Peyer's patch (tissue), 4 donors: Measurements from ENCODE around the gene VAMP4. TPM values are rescaled to one million over a fixed set of nuclear protein-coding genes. Genes with fewer than 3 reads are reported as not detected.

Experiments used
- DNase-seq, 3 donors: peaks; one replicate each; pipeline ENCODE4 v3.0.0-alpha.2; 2017 to 2019
- H3K27ac ChIP-seq, 4 donors: fragments of 200-600 bp; sonication (generic); one replicate each; pipeline ENCODE4 v1.5.1; 2016 to 2019
- H3K27me3 ChIP-seq, 2 donors: fragments of 200-600 bp; sonication (generic); one replicate each; pipeline ENCODE4 v1.5.1; 2019
- H3K36me3 ChIP-seq, 3 donors: fragments of 200-600 bp; sonication (generic); one replicate each; pipeline ENCODE4 v1.5.1; 2016 to 2019
- H3K4me1 ChIP-seq, 4 donors: fragments of 200-600 bp; sonication (generic); one replicate each; pipeline ENCODE4 v1.5.1; 2016 to 2019
- H3K4me3 ChIP-seq, 4 donors: fragments of 200-600 bp; sonication (generic); 1 replicate in 3 of 4; 2 replicates in 1 of 4; pipeline ENCODE4 v1.5.1; 2016 to 2019; ENCODE audit warnings: mild to moderate bottlenecking in 1 of 4
- H3K9me3 ChIP-seq, 4 donors: fragments of 200-600 bp; sonication (generic); one replicate each; pipeline ENCODE4 v1.5.1; 2016 to 2019; ENCODE audit warnings: mild to moderate bottlenecking in 1 of 4
- CTCF ChIP-seq, 6 experiments: fragments of 450-650 bp in 4 of 6; fragments of 200-600 bp in 2 of 6; sonication (generic) in 1 of 6; IDR thresholded peaks; one replicate each; pipeline ENCODE4 v1.5.1; 2017 to 2019; ENCODE audit warnings: antibody characterized with exemption in 6 of 6, mild to moderate bottlenecking in 3 of 6, moderate library complexity in 1 of 6
- POLR2A ChIP-seq, 2 donors: fragments of 450-650 bp; IDR thresholded peaks; one replicate each; pipeline ENCODE4 v1.5.1; 2017; ENCODE audit warnings: antibody characterized with exemption in 2 of 2, mild to moderate bottlenecking in 2 of 2, moderate library complexity in 2 of 2
- total RNA-seq, 4 donors: library from RNA; depleted of rRNA; stranded (reverse); fragments of >200 nt; gene quantifications; one replicate each; pipeline ENCODE4 v1.1.0, GENCODE V29; 2016

The VAMP4 gene
- total RNA-seq, result 10 to 100 TPM in 2 of 4 donors, 1 to 10 TPM in 2; 8.0 to 12.1 (median 10.3) TPM

- peak in 1 of 6 experiments; percentile 15 for TF ChIP-seq CTCF (IDR thresholded peaks at IDR 0.05)
- peak; percentile 76 to 84 for TF ChIP-seq POLR2A (IDR thresholded peaks at IDR 0.05)
- H3K4me3 ChIP-seq, result peak within 1 kb of the TSS; percentile 72 to 98 (median 78)
- H3K27me3 ChIP-seq, result no peaks in the 10 kb centered on the region
- H3K36me3 ChIP-seq, result peaks cover 0 to 12% (median 0%) of the 10 kb centered on the region in 3 donors
- peak; percentile 89 to 95 (median 93) for DNase-seq
- H3K27ac ChIP-seq, result peak within 1 kb of the TSS; percentile 90 to 95 (median 94)
- H3K4me1 ChIP-seq, result peaks cover 0 to 17% (median 0%) of the 10 kb centered on the region in 4 donors
- no peaks in the 10 kb centered on the region for H3K9me3 ChIP-seq
Observed at GRCh38 chr1:171741872-171742576, at the start of gene VAMP4. Gene VAMP4, minus strand, starts transcription at chr1:171742065. Its CDS starts 3,651 bp downstream, at chr1:171738414.

GRCh38 chr1:171790318-171790717 is 48.5 kb upstream of the VAMP4 start:
- no peak overlapping the region for H3K4me3 ChIP-seq
- no peaks in the 10 kb centered on the region for H3K4me1 ChIP-seq
- no peak for DNase-seq
- H3K27ac ChIP-seq, result no peak overlapping the region
- H3K27me3 ChIP-seq, result no peaks in the 10 kb centered on the region
- peaks cover 0 to 97% (median 6%) of the 10 kb centered on the region in 3 donors for H3K36me3 ChIP-seq
- H3K9me3 ChIP-seq, result no peaks in the 10 kb centered on the region
- TF ChIP-seq CTCF (IDR thresholded peaks at IDR 0.05) (no peak), POLR2A (IDR thresholded peaks at IDR 0.05) (no peak)

- Histone ChIP-seq H3K27ac (no peak overlapping the region), H3K4me3 (no peak overlapping the region), H3K36me3 (peaks cover 0 to 96% (median 6%) of the 10 kb centered on the region in 3 donors), H3K4me1 (peaks cover 0 to 5% (median 0%) of the 10 kb centered on the region in 4 donors), H3K27me3 (no peaks in the 10 kb centered on the region), H3K9me3 (no peaks in the 10 kb centered on the region)
- no peak for DNase-seq
- TF ChIP-seq POLR2A (IDR thresholded peaks at IDR 0.05) (no peak), CTCF (IDR thresholded peaks at IDR 0.05) (no peak)
Observed at GRCh38 chr1:171788696-171789095, 46.8 kb upstream of the VAMP4 start.

GRCh38 chr1:171787686-171788480 is 46.0 kb upstream of the VAMP4 start:
- peaks cover 0 to 89% (median 0%) of the 10 kb centered on the region in 3 donors for H3K36me3 ChIP-seq
- H3K4me3 ChIP-seq, result no peak overlapping the region
- no peaks in the 10 kb centered on the region for H3K9me3 ChIP-seq
- H3K27ac ChIP-seq, result no peak overlapping the region
- H3K4me1 ChIP-seq, result peaks cover 0 to 9% (median 0%) of the 10 kb centered on the region in 4 donors
- no peak for DNase-seq
- no peak for TF ChIP-seq CTCF (IDR thresholded peaks at IDR 0.05)
- TF ChIP-seq POLR2A (IDR thresholded peaks at IDR 0.05), result no peak
- no peaks in the 10 kb centered on the region for H3K27me3 ChIP-seq

GRCh38 chr1:171786534-171786933 is 44.7 kb upstream of the VAMP4 start:
- DNase-seq, result no peak
- H3K4me3 ChIP-seq, result no peak overlapping the region
- H3K27me3 ChIP-seq, result no peaks in the 10 kb centered on the region
- peaks cover 0 to 19% (median 0%) of the 10 kb centered on the region in 4 donors for H3K4me1 ChIP-seq
- H3K36me3 ChIP-seq, result peaks cover 0 to 76% (median 0%) of the 10 kb centered on the region in 3 donors
- no peak overlapping the region for H3K27ac ChIP-seq
- TF ChIP-seq POLR2A (IDR thresholded peaks at IDR 0.05) (no peak), CTCF (IDR thresholded peaks at IDR 0.05) (no peak)
- no peaks in the 10 kb centered on the region for H3K9me3 ChIP-seq
